GM12801 (cell line): Measurements from ENCODE around the gene MEGF10.

Experiments used
- TF ChIP-seq, protein P1 (sequence below): IDR thresholded peaks from one replicate; pipeline ENCODE4 v1.5.1; 2011; ENCODE audit warnings: control low read depth; ENCODE audit not compliant: insufficient read length; ENCODE audit errors: extremely low read depth

Gene MEGF10

DNA sequence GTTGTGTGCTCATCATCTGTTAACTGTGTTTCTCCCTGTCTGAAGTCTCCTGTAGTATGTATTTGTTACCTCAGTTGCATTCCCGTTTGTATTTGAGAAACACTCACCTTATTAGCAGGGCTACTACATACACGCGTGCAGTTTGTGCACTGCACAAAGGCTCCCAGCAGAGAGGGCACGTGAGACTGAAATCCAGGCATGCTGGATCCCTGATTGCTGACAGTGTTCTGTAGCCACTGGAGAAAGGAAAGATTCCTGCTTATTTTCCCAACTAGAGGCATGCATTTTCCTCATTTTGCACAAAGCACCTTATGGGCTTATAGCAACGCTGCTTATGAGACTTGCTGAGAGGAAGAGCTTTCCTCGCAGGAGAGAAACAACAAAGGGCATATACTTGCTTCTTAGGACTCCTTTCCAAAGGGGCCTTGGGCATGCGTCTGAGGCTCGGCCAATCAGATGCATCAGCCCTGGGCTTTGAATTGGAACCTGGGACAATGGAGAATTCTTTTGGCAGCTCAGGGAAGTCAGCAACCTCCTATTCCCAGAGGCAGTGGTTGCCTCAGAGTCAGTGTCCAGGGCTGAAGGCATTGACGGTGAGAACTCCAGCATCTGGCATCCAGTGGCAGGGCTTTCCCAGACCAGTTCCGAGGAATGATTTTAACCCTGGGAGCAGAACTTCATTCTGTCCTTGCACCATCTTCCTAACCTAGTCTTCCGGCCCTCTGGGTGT lies 9.9 kb upstream of the MEGF10 start:
- TF ChIP-seq, protein P1, sequence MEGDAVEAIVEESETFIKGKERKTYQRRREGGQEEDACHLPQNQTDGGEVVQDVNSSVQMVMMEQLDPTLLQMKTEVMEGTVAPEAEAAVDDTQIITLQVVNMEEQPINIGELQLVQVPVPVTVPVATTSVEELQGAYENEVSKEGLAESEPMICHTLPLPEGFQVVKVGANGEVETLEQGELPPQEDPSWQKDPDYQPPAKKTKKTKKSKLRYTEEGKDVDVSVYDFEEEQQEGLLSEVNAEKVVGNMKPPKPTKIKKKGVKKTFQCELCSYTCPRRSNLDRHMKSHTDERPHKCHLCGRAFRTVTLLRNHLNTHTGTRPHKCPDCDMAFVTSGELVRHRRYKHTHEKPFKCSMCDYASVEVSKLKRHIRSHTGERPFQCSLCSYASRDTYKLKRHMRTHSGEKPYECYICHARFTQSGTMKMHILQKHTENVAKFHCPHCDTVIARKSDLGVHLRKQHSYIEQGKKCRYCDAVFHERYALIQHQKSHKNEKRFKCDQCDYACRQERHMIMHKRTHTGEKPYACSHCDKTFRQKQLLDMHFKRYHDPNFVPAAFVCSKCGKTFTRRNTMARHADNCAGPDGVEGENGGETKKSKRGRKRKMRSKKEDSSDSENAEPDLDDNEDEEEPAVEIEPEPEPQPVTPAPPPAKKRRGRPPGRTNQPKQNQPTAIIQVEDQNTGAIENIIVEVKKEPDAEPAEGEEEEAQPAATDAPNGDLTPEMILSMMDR, result no peak

DNA sequence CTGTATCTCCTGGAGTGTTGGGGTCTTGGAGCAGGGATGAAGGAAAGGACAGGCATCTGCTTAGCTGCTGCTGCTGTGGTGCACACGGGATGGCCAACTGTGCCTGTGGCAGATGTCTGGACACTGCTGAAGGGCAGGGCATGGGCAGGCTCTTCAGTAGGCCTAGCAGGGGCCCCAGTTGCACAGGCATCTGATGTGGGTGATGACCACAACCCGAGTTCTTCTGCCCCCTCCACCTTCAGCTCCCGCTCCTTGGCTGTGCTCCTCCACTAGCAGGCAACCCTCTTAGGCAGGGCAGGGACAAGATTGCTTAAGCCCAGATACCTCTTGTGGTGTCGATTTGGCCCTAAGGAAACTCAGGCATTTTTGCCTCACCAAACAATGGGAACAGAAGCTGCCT lies 9.0 kb upstream of the MEGF10 start:
- TF ChIP-seq, protein P1, result no peak

DNA sequence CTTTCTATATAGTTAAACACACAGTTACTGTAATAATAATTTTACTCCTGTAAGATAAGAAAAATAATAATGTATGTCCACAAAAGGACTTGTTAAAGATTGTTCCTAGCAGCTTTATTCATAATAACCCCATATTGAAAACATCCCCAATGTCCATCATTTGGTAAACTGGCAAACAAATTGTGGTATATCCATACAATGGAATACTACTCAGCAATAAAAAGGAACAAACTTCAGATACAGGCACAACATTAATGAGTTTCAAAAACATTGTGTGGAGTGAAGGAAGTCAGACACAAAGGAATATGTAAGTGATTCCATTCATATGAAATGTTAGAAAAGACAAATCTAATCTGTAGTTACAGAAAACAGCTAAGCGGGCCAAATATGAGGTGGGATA lies 1.9 kb upstream of the MEGF10 start:
- TF ChIP-seq, protein P1, result no peak

DNA sequence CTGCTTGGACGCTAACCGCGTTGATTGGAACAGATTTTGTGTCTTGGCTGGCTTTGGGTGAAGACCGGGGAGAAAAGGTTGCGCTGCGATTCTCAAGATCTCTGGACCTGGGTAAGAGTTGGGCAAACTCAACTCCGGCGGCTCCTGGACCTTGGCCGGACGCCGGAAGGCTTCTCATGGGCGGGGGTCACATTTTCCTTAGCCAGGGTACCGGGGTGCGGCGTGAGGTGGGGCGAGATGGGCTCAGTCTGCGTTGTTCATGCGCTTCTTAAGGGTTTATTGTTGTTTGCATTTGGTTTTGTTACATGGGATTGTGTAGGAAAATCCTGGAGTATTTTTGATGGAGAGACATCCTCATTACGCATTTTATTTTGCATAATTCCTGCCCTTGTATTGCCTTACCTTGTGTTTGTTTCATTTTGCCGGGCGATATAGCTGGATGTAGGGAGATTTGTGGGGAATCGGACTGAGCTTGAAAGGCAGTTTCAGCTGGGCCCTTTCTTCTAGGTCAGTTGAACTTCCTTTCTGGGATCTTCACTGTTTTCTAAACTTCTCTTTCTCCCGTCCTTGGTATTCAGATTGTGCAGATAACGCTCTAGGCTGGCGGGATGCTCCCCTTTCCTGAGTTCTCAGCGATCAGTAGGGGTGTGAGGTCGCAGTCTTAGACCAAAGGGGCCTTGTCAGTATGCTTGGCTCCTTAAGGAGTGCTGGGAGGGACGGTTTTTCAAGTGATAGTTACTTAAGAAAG lies 524 bp downstream of the MEGF10 start:
- TF ChIP-seq, protein P1, result no peak

DNA sequence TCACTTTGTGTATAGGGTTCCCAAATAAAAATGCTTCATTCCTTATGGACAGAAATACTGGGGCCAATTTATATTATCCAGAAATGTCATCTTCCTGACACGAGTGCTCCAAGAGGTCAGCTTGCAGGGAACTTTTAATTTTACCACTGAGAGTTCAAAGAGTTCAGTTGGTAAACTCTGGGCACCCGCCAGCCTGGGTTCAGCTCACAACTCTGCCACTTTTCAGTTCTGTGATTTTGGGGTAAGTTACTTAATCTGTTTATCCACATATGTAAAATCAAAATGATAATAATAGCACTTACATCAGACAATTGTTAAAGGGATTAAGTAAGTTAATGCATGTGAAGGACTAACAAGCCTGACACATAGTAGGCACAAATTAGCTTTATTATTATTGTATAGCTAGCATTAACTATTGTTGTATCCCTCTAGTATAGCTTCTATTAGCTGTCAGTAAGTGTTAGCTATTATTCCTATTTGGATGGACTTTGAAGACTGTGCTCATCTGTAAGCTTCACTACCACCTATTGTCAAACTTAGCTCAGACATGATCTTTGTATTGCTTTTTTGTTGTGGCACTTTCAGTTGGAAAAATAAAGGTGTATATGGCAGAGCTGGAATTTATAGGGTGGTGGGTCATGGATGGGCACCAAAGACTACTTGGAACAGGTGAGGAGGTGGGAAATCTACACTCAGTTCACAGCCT lies 1.6 kb downstream of the MEGF10 start:
- TF ChIP-seq, protein P1, result no peak

DNA sequence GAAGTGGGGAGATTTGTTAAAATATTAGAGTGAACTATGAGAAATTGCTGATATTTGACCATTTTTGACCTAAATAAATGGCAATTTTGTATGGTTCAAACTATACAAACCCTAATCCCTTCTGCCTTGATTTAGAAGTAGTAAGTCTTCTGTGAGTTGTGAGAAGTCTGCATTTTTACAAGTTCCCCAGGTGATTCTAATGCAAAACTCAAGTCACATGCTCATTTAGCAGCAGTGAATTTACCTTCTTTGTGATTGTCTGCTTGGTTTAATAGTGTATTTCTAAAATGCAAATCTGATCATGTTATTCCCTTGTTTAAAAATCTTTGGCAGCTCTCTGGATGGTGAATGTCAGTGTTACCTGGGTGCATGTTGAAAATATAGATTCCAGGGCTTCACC lies 2.8 kb downstream of the MEGF10 start:
- TF ChIP-seq, protein P1, result no peak

DNA sequence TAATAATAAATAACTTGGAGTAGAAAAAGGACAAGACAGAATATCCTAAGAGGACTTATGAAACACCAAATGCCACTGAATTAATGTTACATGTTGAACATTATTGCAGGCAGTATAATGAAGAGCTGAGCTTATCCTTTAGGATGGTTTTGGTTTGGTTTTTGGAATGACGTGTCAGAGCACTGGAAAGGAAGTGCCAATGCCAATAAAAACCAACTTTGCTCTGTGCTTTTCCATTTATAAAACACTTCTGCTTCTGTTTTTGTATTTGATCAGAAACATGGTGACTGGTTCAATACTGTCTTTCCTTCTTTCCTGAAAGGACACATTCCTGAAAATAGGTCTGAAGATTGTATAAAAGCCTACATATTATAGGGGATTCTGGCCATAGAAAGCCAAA lies 4.2 kb downstream of the MEGF10 start:
- TF ChIP-seq, protein P1, result no peak
